Activated T-cell treated with anti-CD3 and anti-CD28 coated beads, Interleukin-2, amount 50 U/mL, for 48 hours (primary cell): ENCODE measurements around the gene CPEB4.

Experiments used
- DNase-seq, 2 experiments: peaks; one replicate each; pipeline ENCODE4 v3.0.0-alpha.2; 2020

Gene CPEB4

DNA sequence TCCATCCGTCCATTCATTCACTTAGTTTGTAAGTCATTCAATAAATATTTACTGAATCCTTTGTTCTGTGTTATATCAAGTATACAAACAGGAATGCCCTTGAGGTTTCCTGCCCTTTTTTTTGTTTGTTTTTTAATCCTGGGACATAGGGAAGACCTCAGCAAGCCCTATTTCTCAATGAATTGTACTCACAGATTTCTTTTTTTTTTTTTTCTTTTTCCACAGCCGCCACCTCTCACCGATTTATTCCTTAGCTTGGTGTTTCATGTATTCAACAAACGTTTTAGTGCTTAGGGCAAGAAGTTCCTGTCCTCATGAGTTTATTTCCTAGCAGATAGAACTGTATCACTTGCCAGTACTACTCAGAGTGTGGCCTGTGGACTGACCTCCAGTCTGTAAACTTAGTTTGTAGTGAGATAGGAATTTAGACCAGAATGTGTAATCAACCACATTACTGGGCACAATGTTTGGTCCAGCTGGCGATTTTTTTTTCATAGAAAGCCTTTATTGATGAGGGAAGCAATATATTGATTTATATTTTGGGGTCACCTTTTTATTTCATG lies 65.5 kb downstream of the CPEB4 start:
- DNase-seq: no peak

DNA sequence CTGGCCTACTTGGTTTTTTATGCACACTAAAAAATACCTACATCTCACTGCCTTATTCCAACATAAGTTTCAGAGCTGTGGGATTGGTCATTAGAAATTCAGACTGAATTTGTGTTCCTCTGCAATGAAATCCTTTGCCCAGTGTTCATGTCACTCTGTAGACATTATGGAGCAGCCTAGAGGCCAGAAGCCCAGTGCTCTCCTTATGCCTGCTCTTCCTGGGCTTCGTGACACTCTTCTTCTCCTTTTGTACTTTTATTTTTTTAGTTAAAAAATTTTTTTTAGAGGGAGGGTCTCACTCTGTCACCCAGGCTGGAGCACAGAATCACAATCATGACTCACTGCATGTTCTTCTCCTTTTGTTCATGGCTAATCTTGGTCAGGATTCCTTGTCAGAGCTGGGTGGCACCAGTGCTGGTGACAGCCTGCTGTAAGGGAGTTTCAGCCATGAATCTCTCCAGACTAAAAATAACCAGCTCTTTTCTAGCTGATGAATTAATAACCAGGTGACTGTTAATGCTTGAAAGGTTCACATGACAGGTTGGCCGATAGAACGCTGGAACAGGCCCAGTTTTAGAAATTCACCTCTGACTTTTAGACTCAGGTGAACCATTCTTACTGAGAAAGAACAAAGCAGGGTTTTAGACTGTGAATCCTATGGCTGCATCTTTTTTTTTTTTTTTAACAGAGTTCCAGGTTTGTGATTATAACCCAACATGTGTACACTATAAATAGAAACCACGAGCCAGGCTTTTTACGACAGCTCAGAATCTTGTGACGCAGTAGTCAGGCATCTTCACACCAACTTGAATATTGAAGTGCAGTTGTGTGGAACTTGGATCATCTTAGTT lies 66.7 kb downstream of the CPEB4 start:
- DNase-seq: no peak

DNA sequence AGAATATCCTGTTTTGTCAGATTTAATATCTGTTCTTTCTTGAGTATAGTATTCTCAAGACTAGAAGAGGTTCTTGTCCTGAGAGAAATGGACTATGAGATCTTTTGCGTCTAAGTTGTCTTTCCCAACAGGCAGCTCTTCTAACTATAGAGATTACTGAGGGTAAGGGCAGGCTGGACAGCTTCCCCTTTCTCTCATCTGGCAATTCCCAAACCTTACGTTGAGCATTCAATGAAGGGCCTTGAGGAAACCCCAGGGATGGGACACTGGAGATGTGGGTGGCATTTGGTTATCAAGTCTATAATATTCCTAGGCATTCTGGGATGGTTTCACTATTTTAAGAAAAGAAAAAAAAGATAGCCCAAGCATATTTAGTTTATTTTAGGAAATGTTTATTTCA lies 72.8 kb downstream of the CPEB4 start:
- DNase-seq: no peak

DNA sequence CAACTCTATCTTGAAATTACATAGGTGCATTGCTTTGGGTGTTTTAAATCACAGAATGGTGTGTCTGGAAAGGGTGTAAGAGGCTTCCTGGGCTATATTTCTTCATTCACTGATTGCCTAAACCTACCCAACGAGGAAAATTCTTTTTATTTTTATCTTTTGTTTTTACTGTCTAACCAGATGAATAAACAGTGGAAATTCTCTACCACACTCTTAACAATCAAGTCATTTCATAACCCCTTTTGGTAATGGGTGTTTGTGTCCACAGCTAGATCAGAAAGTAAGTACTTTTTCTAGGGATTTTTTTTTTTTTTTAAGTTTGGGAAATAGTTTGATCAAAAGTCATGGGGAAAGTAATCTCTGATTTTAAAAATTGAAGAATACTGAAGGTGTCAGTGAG lies 73.3 kb downstream of the CPEB4 start:
- DNase-seq: no peak

DNA sequence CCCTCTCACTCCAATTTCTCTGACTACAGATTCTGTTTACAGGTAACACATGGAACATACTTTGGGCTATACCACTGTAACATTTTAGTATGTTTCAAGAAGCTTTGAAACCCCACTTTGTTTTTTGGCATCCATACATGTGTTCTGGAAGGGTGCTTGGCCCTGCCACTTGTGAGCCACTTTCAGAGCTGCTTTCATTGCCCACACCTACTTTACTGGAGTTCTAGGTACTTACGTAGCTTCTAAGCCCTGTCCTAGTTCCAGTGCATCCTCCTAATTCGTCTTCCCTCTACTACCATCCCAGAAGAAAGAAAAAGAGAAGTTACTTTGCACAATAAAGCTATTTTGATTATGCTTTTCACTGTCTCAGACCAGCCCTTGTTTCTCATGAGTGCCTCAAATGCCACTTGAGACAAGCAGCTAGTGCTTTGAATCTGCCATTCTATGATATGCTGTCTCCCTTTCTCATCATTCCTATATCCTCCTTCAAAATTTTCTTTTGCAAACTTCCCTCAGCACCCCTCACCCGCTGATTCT lies 74.4 kb downstream of the CPEB4 start:
- no peak for DNase-seq

DNA sequence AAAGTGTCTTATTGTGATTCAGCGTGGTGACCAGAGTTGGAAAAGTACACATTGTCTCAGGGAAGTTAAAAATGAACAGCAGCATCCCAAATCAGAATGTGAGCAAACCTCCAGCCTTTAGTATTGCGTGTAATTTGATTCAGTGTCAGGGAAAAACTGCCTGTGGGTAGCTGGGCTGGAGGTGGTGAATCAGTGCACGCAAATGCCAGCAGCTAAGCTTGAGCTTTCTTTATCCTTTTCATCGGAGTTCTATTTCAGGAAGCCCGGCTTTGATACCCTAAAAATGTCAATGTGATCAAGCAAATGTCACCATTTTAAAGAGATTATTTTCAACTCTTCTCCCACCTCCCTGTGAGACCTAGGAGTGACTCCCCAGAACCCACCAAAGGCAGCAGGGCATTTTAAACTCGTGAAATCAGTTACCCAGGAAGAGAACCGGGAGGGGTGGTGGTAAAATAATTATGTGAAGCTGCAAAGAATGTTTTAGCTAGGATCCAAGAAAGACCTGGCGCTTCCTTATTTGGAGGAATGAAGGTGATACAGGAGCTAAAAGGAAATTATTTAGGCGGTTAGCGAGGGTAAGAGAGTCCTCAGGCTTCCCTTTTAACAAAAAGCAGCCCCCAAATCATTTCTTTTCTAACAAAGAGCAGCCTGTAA lies 75.2 kb downstream of the CPEB4 start:
- no peak for DNase-seq

DNA sequence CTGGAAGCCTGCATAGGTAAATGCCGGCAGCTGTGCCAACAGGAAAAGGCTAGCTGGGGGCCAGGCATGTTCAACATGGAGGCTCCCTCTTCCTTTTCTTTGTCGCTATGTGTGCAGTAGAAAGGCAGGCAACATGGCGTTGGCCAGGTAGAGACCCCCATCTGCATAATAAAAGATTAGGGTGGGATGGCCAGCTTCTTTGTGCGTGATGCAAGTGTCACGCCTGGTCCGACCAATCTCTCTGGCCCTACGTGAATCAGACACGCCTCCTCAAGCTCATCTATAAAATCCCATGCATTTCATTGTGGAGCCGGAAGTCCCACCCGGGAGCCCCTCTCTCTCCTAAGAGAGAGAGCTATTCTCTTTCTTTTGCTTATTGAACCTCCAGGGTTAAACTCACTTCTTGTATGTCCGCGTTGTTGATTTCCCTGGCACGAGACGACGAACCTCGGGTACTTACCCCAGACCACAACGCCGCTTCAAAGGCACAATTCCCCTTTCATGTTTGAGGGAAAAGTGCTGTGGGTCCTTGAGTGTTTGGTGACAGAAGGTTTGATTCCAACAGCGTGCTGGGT lies 75.8 kb downstream of the CPEB4 start:
- no peak for DNase-seq

DNA sequence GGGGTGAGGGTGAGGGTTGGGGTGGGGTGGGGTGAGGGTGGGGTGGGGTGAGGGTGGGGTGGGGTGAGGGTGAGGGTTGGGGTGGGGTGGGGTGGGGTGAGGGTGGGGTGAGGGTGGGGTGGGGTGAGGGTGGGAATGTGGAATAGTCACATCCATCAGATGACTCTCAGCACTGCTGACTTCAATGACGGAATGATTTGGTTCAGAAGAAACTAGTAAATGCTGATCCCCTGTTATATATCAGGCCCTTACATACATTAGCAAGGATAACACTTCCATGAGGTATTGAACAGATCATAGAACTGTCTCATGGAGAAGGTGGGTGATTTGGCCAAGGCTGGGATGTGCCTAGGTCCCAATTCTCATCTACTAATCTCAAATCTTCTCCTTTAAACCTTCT lies 76.4 kb downstream of the CPEB4 start:
- no peak for DNase-seq

DNA sequence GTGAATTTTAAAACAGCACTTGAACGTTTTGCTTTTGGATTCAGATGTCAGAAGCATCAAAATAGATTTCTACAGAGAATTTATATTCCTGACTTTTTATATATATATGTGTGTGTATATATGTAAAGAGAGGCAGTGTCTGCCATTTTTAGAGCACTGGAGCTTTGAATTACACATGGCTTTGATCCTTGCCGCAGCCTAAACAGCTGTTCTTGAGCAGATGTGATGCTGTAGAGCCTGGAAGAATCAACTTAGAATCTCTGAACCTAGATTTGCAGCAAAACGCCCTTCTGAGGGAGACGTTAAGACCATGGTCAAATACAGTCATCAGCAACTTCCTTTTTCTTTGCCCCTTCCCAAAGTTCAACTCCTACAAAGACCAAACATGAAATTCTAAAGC lies 79.1 kb downstream of the CPEB4 start:
- DNase-seq: no peak

DNA sequence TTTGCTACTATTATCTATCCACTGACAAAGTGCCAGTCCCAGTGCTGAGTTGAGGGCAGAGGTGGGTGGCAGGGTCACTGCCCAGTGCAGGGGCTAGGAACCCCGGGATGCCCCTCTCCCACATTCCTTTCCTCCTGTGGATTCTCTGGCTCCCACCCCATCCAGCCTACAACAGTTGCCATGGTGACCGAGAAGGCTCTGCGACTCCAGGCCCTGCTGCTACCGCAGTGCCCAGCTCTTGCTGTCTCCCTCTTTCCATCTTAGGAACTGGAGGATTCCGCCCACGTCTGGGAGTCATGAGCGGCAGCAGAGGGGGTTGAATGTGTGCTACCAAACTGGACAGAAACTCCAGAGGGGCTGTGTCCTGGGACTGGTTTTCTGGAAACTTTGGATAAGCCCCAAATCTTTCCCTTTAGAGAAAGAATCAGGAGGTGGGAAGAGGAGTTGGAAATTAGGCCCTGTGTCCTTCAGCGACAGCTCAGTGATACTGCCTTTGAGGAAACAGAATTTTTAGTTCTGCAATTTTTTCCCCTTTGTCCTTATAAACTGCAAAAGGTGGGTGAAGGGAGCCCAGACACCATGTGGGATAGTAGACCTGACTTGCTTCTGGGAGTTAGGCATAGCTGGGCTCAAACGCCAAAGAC lies 80.1 kb downstream of the CPEB4 start:
- DNase-seq: no peak

DNA sequence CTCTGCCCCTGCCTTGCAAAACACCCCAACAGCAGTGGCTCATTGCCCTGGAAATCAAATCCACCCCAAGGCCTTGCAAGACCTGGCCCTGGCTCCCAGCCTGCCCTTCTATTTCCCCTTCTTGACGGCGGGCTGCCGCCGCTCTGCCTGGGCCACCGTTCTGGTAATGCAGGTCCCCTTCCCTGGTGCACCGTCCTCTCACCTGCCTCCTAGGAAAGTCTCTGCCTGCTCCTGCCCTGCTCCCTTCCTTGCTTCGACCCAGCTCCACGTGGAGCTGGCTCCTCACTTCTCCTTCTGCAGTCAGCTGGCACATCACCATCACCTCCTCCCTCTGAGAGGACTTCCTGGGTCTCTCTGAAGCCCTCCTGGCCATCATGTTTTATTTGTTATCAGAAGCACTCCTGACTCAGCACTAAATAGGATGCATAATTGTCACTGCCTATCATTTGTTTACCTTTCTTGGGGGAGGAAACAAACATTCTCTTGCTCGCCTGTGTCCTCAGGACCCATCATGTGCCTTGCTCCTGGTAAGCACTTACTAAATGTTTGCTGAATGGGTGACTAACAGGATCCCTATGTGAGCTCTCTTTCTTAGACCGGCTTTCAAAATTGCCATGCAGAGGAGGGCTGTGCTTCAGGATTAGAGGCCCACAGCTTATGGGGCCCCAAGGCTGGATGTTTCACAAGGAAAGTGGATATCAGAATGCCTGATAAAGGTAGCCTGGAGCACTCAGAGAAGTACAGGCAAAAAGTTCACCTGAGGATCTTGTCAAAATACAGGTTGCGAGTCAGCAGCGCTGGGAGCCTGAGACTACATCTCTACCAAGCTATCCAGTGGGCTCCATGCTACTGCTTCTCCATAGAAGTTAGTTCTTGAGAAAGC lies 81.3 kb downstream of the CPEB4 start:
- DNase-seq: no peak

DNA sequence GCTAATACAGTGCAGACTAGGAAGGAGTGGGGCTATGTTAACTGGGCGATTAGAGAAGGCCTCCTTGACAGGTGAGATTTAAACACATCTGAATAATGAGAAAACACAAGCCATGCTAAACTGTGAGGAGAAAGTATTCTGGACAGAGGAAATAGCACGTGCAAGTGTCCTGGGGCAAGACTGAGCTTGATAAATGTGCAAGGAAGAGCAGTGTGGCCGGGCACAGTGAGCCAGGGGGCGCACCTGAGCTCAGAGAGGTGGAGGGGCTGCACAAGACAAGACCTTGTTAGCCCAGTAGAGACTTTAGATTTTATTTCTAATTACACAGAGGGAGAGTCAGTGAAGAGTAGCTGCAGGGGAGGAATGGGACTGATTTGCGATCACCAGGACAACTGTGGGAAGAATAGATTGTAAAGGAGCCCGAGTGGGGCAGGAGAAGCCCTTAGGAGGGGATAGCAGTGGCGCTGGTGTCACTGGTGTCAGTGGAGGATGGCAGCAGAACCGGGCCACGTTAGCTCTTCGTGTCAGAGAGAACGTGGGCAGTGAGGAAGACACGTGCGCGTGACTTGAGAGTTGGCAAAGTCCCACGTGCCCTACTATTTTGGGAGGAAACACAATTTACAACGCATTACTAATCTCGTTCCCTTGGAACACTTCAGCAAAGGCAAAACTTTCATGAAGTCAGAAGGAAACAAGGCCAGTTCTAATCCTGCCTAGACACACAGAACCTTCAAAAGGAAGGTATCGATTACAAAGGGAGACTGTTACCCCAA lies 82.9 kb downstream of the CPEB4 start:
- peak in 1 of 2 experiments; percentile 23 for DNase-seq

DNA sequence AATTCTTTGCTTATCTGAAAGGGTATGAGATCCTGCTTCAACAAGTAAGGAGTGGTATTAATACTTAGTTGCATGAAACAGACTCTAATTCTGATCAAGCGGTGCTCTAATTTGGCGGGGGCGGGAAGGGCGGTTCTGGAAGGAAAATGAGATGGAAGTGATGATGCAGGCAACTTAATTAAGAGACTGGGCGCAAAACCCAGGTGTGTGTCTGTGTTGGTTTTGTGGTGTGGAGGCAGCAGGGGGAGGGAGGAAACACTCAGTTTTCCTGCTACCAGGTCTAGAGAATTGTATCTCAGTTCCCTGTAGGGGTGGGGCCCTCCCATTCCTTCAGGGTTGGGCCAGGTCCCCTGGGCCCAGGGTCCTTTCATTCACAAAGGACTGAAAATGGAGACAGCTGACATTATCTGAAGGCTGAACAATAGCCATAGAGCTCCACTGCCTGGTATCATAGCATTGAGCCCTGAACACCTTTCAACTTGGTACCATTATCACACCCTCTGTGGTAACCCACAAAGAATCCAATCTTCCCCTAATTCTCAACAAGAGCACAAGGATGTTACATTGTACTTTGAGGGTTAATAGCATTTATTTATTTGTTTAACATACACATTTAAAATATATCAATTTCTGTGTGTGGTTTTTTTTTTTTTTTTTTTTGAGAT lies 83.7 kb downstream of the CPEB4 start:
- no peak for DNase-seq

DNA sequence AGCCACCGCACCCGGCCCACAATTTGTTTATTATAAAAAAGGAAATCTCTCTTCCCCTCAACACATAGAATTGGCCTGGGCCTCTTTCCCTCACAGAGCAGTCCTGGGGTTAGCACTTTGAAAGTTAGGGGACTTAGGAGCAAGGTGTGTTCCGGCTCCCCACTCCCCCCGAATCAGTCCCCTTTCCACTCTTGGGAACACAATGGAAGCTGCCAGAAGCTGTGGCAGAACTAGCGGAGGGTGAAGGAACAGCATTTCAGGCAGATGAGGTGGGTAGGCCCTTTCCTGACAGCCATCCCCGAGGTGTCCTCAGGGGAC lies 84.4 kb downstream of the CPEB4 start:
- no peak for DNase-seq

DNA sequence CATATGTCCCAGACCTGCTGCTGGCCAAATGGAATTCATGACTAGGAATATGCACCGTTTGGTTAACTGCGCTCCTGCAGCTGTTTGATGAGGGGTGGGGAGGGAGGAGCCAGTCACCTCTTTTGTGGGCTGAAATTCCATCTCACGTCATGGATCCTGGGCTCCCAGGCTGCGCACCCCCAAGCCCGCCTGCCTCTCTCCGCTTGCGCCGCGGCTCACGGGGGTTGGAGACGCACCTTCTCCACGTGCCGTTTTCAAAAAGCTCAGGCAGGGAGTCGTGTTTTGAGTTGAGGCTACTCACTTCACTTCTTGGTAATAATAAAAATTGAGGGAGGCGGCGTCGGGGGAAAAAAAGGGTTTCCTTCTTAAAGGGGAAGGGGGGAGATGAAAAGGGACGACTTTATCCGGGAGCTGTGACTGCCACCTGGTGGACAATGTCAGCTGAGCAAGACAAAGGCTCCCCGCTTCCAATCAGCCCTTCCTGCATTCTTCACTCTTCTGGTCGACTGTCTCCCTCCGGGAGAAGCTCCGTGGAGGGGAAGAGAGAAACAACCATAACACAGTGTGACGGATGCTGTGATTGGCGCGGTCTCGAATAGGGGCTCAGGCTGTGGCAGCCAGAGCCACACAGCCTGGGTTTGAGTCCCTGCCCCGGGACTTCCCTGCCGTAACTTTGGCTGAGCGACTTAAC lies 84.9 kb downstream of the CPEB4 start:
- peak; percentile 84 to 85 for DNase-seq

DNA sequence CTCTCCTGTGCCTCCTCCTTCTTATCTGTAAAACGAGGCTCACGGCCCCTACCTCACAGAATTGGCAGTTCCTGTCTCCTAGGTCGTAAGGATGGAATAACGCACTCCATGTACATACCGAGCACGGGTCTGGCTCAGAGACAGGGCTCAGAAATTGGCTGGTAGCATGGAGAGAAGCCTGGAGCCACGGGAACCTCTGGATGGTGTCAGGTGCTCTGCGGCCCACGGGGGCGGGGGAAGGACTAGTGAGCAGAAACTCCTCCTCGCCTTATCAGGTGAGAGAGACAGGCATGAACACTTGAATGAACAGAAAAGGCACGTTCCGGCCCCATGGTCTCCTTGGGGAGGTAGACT lies 85.4 kb downstream of the CPEB4 start:
- DNase-seq: no peak

DNA sequence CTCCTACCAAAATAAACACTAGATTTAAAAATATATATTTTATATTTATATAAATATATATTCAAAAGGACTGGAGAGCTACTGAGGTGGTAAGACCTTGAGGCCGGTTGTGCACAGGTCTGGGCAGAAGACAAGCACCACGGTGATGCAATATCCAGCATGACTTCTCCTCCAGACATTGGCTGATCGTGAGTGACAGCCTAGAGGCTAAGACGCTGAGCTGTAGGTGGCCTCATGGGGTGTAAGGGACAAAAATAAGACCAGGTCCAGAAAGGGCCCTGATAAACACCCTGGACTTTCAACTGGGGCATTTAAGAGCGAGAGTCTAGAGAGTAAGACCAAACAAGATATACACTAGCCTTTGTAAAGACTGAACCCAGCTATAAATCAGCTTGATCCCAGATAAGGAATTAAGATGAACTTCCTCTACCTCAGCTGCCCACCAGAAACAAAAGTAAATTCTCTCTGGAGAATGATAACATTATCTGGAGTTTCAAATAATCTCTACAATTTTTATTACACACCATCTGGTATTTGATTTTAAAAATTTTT lies 86.6 kb downstream of the CPEB4 start:
- no peak for DNase-seq

DNA sequence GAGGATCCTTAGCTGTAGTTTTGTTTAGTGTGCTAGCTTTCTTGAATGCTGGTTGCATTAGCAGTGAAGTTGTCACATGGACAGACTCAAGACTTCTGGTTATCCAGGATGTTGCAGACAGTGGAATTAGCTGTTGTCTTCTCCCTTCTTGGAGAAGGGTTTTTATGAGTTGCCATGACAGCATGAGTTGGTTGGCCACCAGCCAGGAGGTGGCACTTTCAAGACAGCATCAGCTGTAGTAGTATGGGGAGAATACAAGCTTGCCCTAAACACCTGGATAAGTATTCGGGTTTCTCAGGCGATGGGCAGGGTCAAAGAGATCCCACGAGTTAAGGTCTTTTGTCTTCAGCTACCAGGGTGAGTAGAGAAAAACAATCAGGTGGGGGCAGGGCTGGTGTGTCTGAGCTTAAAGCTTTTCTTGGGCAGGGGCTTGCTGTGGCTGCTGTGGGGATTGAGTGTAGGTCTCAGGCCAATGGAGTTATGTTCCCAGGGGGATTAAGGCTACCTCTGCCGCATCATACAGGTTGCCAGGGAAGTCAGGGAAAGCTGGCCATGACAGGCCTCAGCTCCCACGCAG lies 93.1 kb downstream of the CPEB4 start:
- DNase-seq: no peak

DNA sequence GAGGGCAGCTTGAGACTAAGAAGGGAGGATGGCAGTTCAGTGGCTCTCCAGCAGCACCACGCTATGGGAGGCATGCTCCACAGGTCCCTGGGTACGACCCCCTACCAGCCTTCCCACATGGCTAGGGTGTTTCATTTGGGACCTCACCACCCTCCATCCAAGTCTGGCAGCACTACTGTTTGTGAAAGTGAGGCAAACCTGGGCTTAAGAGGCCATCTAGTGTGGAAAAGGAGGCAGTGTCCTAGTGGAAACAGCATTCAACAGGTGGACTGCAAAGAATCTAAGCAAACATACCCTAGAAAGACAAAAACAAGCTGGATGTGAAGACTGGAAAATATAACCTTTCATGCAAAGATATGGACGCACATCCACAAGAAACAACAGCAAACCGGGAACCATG lies 96.1 kb downstream of the CPEB4 start:
- no peak for DNase-seq
